Ovary (tissue), 9 donors: ENCODE results near the gene LCE3E. TPM values are rescaled to one million over a fixed set of nuclear protein-coding genes. Genes with fewer than 3 reads are reported as not detected.

Experiments
- DNase-seq, 5 donors: peaks; one replicate each; pipeline ENCODE4 v3.0.0-alpha.2; 2019 to 2020
- H3K27ac ChIP-seq, 2 donors: fragments of 200-600 bp; one replicate each; pipeline versions ENCODE4 v1.5.1 to v1.8.0; 2019 to 2022
- H3K27me3 ChIP-seq: fragments of 200-600 bp; one replicate; pipeline ENCODE4 v1.8.0; 2022
- H3K36me3 ChIP-seq: fragments of 200-600 bp; sonication (generic); one replicate; pipeline ENCODE4 v1.5.1; 2019
- H3K4me1 ChIP-seq: one replicate; pipeline ENCODE4 v1.8.1; 2013; ENCODE audit warnings: mild to moderate bottlenecking, moderate library complexity; ENCODE audit not compliant: insufficient read depth
- H3K4me3 ChIP-seq: fragments of 200-600 bp; sonication (generic); one replicate; pipeline ENCODE4 v1.5.1; 2017
- H3K9me3 ChIP-seq, 2 donors: fragments of 200-600 bp in 1 of 2; sonication (generic) in 1 of 2; one replicate each; pipeline versions ENCODE4 v1.5.1 to v1.8.1; 2013 to 2019; ENCODE audit warnings: mild to moderate bottlenecking in 1 of 2, moderate library complexity in 1 of 2
- EP300 ChIP-seq: sonication (generic); formaldehyde crosslinking; IDR thresholded peaks from one replicate; pipeline ENCODE4 v1.6.1; 2017; ENCODE audit warnings: antibody characterized with exemption
- POLR2A ChIP-seq: fragments of 450-650 bp; IDR thresholded peaks from one replicate; pipeline ENCODE4 v1.6.1; 2017; ENCODE audit warnings: antibody characterized with exemption, mild to moderate bottlenecking, moderate library complexity
- WGBS, 3 donors: extraction: QIAGEN DNeasy Blood & Tissue Kit in 1 of 3; methylation state at CpG; one replicate each; pipeline versions ENCODE4 v1.1.5 to v1.1.7; 2013 to 2017; 5-methylcytosine and 5-hydroxymethylcytosine counted together
- intact Hi-C, 4 donors: fragments of 100-400 bp; cut with DNase I; formaldehyde crosslinking; loops; one replicate each; pipeline versions ENCODE4 v1.11.0 to v1.15.1; 2022 to 2023
- polyA plus RNA-seq, 2 donors: library from polyadenylated mRNA; stranded (reverse); fragments of 200-250 nt in 1 of 2; fragments of 350-450 nt in 1 of 2; fragmentation: Illumina TruSeq in 1 of 2; extraction: RNeasy Lipid Tissue Mini Kit (QIAGEN cat#74804) in 1 of 2; gene quantifications; one replicate each; pipeline ENCODE4 v1.2.3, GENCODE V29; 2013 to 2014
- total RNA-seq, 7 donors: library from RNA; depleted of rRNA in 2 of 7; stranded (reverse); fragments of >200 nt in 2 of 7; fragmentation: NEBNext Ultra II Directional in 3 of 7; extraction: Animal tissue kit (Norgen Biotek cat#: 25700) in 3 of 7; gene quantifications; one replicate each; pipeline versions ENCODE4 v1.1.0 to v1.2.4, GENCODE V29; 2016 to 2023
- TF ChIP-seq, protein P1 (sequence below), 3 donors: fragments of 450-650 bp in 2 of 3; fragments of 200-600 bp in 1 of 3; IDR thresholded peaks; one replicate each; pipeline versions ENCODE4 v1.5.1 to v1.8.0; 2016 to 2022; ENCODE audit warnings: antibody characterized with exemption in 3 of 3, mild to moderate bottlenecking in 1 of 3
- donor health status: DM: no; HTN: no; CAD: no; lungs with moderate emphysema.
- donor health status: DM: no; HTN: no; CAD: no.
- donor health status: Bipolar disorder and iron deficiency.
- donor health status: DM: yes; HTN: yes; CAD: no.
- donor health status: DM: no; HTN: no; CAD: no.
- donor health status: DM: yes; HTN: yes; CAD: no.

Gene LCE3E
- total and polyA plus RNA-seq, 9 donors: not detected

DNA sequence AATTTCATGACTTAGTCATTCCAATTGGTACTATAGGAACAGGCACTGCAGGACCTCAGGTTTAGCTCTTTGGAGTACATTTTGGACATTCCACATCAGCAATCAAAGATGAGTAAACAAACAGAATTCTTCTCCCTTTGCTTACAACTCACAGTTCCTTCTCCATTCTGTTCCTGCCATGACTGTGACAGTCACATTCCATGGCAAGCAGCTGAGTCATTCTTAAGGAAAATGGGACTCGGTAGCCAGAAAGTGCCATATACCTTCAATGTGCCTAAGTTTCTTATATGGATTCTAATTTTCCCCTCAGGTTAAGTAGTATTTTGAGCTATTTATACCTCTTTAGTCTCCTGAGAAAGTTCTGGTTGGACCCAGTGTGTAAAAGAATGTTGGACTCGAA is 26.7 kb downstream of the LCE3E start:
- H3K9me3 ChIP-seq: no peaks in the 10 kb centered on the region
- intact Hi-C loops: no loop called here
- H3K27ac ChIP-seq: no peak overlapping the region
- H3K4me3 ChIP-seq: no peak overlapping the region
- 55 to 66% (median 64%) methylated on average over 2 of the region's 2 CpGs for WGBS, 3 donors
- no peaks in the 10 kb centered on the region for H3K27me3 ChIP-seq
- H3K36me3 ChIP-seq: no peaks in the 10 kb centered on the region
- H3K4me1 ChIP-seq: no peaks in the 10 kb centered on the region
- TF ChIP-seq POLR2A: no peak
- TF ChIP-seq, protein P1, sequence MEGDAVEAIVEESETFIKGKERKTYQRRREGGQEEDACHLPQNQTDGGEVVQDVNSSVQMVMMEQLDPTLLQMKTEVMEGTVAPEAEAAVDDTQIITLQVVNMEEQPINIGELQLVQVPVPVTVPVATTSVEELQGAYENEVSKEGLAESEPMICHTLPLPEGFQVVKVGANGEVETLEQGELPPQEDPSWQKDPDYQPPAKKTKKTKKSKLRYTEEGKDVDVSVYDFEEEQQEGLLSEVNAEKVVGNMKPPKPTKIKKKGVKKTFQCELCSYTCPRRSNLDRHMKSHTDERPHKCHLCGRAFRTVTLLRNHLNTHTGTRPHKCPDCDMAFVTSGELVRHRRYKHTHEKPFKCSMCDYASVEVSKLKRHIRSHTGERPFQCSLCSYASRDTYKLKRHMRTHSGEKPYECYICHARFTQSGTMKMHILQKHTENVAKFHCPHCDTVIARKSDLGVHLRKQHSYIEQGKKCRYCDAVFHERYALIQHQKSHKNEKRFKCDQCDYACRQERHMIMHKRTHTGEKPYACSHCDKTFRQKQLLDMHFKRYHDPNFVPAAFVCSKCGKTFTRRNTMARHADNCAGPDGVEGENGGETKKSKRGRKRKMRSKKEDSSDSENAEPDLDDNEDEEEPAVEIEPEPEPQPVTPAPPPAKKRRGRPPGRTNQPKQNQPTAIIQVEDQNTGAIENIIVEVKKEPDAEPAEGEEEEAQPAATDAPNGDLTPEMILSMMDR (IDR thresholded peaks at IDR 0.05): no peak
- no peak for TF ChIP-seq EP300
- no peak for DNase-seq

DNA sequence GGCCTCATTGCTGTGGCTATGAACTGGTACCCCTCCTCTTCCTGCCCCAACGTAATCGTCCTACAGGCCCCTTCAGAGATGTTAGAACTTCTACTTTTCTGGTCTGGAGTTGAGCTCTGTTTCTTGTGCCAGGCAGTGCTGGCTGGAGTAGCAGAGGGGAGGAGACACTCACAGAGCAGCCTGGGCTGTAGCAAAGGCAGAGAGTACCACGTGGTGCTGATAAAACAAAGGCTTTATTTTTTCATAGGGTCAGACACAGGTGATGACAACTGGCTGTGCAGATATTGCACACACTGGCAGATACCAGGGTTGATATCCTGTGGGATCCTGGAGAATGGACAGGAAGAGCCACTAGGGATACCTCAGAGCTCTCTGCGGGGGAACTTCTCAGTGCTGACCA is 29.1 kb downstream of the LCE3E start:
- Histone ChIP-seq H3K9me3 (no peaks in the 10 kb centered on the region), H3K36me3 (no peaks in the 10 kb centered on the region), H3K27me3 (no peaks in the 10 kb centered on the region), H3K4me3 (no peak overlapping the region), H3K27ac (no peak overlapping the region), H3K4me1 (no peaks in the 10 kb centered on the region)
- DNase-seq: no peak
- TF ChIP-seq EP300 (no peak), POLR2A (no peak)
- TF ChIP-seq, protein P1 (IDR thresholded peaks at IDR 0.05): no peak
- intact Hi-C loops: no loop called here
- WGBS, 3 donors: 31 to 49% (median 43%) methylated on average over 4 of the region's 4 CpGs

DNA sequence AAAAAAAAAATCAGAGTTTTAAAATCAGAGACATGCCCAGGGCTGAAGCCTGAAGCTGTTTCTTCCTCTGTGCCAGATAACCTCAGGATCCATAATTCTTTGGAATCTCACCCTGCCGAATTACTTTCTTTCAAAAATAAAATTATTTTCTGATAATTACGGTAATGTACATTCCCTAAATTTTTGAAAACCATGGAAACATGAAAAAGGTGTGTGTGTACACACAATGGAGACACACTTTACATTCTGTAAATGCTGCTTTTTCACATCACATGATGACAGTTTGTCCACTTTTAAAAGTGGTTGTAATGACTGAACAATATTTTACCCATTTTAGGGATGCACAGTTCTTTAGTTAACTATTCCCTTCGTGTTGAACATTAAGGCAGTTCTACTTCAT is 30.8 kb downstream of the LCE3E start:
- intact Hi-C loops: no loop called here
- Histone ChIP-seq H3K4me1 (no peaks in the 10 kb centered on the region), H3K9me3 (no peaks in the 10 kb centered on the region), H3K36me3 (no peaks in the 10 kb centered on the region), H3K4me3 (no peak overlapping the region), H3K27ac (no peak overlapping the region), H3K27me3 (no peaks in the 10 kb centered on the region)
- DNase-seq: no peak
- 51 to 77% (median 56%) methylated on average over 3 of the region's 3 CpGs for WGBS, 3 donors
- TF ChIP-seq EP300: no peak
- TF ChIP-seq, protein P1 (IDR thresholded peaks at IDR 0.05): no peak
- no peak for TF ChIP-seq POLR2A

DNA sequence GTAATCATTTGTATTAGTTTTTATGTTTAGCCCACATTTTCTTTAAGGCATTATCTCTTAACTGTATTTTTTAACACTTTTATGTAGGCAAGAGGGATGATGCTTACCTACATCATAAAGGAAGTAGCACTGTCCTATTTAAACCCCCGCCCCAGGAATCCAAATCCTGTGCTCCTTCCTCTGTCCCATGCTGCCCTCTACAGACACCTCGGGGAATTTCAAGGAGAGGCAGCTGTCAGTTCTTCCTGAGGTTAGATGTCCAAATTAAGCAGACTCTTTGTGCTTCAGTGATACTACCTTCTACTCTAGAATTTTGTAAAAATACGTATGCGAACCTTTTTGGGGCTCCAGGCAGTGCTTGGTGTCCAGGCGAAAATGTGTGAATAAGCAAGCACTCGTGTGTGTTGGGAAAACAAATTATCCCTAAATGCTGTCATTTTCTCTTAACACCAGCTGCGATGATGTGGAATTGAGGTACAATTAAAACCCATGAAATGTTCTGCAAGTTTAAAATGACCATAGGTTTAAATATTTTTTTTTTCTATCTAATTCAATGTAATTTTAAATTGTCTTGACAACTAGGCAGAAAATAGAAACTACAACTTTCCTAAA is 33.1 kb downstream of the LCE3E start:
- 21 to 27% (median 24%) methylated on average over 7 of the region's 7 CpGs for WGBS, 3 donors
- intact Hi-C loops: no loop called here

More for the DNA sequence above, 33.1 kb downstream of the LCE3E start:
- H3K27me3 ChIP-seq: no peaks in the 10 kb centered on the region
- H3K27ac ChIP-seq: no peak overlapping the region
- H3K4me1 ChIP-seq: no peaks in the 10 kb centered on the region
- H3K4me3 ChIP-seq: no peak overlapping the region
- no peak for TF ChIP-seq POLR2A
- TF ChIP-seq, protein P1 (IDR thresholded peaks at IDR 0.05): no peak
- TF ChIP-seq EP300: no peak
- no peaks in the 10 kb centered on the region for H3K36me3 ChIP-seq
- H3K9me3 ChIP-seq: no peaks in the 10 kb centered on the region
- DNase-seq: no peak
